ENCODE data around the gene MFAP3L.
"Not testable (repeated sequence)": the region's sequence is repeated elsewhere in the genome, so short reads cannot be mapped to it uniquely, and the experiment has no call there.

MFAP3L gene

GRCh38 chr4:170026253-170027021 is at the start of gene MFAP3L:
MFAP3L (minus strand) TSS chr4:170026395; CDS start chr4:170005877, 20,518 bp downstream.
- DNase-seq (ENCODE audit: low read depth in 2 of 2) = peak; percentile 76 to 81

- no peak for DNase-seq (ENCODE audit: low read depth in 2 of 2)
Observed at GRCh38 chr4:170071196-170071595, 45.0 kb upstream of the MFAP3L start.

DNA sequence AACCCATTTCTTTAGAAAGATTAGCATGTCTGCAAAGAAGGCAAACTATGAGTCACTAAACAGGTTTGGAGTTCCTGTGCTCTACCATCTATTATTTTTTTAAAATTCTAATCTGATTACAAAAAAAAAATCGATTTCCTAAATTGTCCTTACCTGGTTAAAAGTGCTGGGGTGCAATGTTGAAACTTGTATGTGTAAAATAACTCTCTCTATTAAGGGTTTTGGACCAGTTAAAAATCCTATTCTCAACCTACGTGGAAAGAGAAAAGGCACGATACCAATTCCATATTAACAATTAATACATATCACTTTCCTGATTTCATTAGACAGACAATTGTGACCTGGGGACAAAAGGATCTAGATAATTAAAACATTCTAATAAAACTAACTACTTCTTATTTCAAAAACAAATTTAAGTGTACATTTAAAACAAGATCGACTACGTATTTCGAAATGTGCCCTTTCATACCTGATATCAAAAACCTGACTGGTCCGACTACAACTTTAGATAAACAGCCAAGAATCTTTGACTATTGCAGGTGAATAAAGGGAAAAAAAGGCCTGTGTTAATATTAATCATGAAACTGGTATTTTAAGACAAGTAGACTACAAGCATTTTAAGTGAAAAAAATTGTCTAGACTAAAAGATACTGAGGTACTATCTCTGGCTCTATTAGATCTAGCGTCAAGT is 42.4 kb upstream of the MFAP3L start:
- DNase-seq (ENCODE audit: low read depth in 2 of 2) = no peak

GRCh38 chr4:170059421-170059820 is 33.2 kb upstream of the MFAP3L start:
- DNase-seq (ENCODE audit: low read depth in 2 of 2) = no peak

DNA sequence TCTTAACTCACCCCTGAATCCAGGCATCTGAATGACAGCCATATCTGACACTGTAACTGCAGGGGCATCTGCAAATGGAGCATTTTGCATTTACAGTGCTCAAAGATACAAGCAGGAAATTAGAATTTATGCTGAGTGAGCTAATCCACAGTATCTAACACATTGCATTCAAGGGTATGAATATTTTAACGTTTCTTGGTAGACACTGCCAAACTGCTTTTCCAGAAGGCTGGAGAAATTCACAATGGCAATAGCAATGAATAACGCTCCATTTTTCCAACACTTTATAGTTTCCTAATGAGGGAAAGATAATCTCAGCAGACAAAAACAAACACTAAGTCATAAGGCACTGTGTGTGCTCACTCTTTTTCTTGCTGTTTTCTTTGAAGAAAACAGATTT is 32.6 kb upstream of the MFAP3L start:
- no peak for DNase-seq (ENCODE audit: low read depth in 2 of 2)

- DNase-seq (ENCODE audit: low read depth in 2 of 2) = no peak
Observed at GRCh38 chr4:170057866-170058265, 31.7 kb upstream of the MFAP3L start.

DNA sequence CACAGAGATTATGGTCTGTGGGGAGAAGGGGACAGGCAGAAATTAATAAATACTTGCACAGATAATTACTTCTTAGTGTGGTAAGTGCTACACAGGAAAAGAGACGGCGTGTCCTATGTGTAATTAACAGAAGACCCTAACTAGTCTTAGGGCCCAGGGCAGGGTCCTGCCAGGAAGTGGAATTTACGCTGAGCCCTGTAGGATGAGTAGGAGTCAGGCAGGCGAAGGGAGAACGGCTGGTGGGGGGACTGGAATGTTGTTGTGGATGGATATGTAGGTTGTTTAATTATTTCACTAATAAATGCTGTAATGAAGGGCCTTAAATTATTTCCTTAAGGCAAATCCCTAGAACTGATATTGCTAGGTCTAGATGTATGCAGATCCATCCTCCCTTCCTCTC is 26.7 kb upstream of the MFAP3L start:
- DNase-seq (ENCODE audit: low read depth in 2 of 2) = no peak

DNA sequence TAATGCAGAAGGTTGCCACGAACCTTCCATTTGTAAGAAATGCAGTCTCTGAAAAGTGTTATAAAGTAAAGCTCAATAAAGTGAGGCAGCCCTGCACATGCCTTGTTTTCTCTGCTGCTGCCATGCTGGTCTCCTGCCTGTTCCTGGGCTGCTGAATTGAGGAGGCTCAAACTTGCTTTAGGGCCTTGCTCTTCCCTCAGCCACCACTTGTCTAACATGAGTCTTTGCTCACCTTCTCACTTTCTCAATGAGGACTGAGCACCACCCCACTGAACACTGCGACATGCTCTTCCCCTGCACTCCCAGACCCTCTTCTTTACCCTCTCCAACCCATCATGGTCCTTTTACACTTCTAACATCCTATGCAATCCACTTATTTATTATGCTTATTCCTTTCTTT is 25.2 kb upstream of the MFAP3L start:
- DNase-seq (ENCODE audit: low read depth in 2 of 2) = no peak

DNA sequence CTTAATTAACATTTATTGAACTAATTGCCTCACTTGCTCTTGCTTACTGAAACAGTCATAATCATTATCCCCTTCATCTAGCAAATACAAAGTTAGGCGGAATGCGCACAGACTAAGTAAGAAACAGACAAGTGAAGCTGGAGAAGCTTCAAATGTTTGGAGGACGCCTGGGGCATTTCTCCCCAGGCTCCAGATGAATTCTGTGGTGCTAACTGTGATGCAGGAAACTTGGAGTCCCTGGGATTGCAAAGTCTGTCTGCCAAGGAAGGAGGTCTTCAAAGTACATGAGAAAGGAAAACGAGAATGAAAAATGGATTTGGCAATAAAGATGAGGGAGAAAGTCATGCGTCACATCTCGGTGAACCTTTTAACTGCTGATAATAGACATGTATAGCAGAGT is 23.6 kb upstream of the MFAP3L start:
- DNase-seq (ENCODE audit: low read depth in 2 of 2) = no peak

GRCh38 chr4:170047771-170048354 is 21.7 kb upstream of the MFAP3L start:
- no peak for DNase-seq (ENCODE audit: low read depth in 2 of 2)

DNA sequence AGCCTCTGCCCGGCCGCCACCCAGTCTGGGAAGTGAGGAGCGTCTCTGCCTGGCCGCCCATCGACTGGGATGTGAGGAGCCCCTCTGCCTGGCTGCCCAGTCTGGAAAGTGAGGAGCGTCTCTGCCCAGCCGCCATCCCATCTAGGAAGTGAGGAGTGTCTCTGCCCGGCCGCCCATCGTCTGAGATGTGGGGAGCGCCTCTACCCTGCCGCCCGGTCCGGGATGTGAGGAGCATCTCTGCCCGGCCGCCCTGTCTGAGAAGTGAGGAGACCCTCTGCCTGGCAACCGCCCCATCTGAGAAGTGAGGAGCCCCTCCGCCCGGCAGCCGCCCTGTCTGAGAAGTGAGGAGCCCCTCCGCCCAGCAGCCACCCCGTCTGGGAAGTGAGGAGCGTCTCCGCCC is 20.0 kb upstream of the MFAP3L start:
- not testable (repeated sequence) for DNase-seq (ENCODE audit: low read depth in 2 of 2)

- DNase-seq (ENCODE audit: low read depth in 2 of 2) = no peak
Observed at GRCh38 chr4:170040031-170040680, 14.0 kb upstream of the MFAP3L start.

- DNase-seq (ENCODE audit: low read depth in 2 of 2) = no peak
Observed at GRCh38 chr4:170038769-170039168, 12.6 kb upstream of the MFAP3L start.

- DNase-seq (ENCODE audit: low read depth in 2 of 2) = no peak
Observed at GRCh38 chr4:170038232-170038631, 12.0 kb upstream of the MFAP3L start.

- no peak for DNase-seq (ENCODE audit: low read depth in 2 of 2)
Observed at GRCh38 chr4:170037481-170037880, 11.3 kb upstream of the MFAP3L start.

DNA sequence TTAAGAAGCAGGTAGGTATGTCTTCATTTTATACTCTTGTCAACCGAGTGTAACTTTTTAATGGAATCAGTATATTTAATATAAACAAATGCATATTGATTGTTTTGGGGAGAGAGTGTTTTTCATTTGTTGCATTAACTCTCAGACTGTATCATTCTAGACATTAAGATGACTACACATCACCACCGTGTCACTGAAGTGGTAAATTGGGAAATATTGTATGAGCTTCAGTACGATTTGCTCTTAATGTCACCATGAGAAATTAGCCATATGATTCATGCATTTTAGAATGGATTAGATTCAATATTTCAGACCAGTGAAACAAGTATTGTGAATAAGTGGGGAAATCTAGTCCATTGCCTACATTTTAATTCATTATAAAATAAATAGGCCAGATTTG is 9.7 kb upstream of the MFAP3L start:
- DNase-seq (ENCODE audit: low read depth in 2 of 2) = no peak

DNA sequence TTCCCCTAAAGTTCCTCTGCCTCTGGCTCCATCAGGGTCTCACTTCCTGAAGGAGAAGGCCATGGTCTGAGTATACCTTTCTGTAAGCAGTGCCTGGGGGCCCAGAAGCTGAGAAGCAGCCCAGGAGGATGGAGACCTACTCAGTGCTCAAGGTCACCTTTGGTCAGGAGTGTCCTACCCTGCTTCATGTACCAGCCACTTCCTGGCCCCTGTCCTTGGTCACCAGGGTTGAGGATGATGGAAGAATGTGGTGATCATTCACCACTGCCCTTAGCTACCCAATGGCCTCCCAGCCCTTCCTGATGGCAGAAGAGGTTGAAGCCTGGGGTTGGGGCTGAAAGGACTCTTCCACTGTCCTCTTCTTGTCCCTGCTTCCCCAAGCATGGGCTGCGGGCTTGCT is 9.0 kb upstream of the MFAP3L start:
- DNase-seq (ENCODE audit: low read depth in 2 of 2) = no peak

DNA sequence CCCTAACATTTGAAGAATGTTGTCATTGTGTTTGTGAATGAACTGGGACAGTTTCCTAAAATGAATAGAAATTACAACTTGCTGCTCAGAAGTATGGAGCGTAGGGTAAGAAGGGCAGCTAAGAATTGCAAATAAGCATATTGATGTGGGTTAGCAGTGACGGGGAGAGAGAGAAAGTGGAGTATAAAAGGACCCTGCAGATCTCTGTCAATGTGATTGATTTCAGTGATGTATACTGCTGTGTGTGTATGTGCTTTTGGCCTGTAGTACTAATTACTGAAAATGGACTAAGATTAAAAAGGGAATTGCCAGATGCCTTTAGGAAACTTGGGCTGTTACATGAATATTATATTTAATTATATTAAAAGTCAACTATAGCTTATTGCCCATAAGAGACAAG is 7.8 kb upstream of the MFAP3L start:
- no peak for DNase-seq (ENCODE audit: low read depth in 2 of 2)

- DNase-seq (ENCODE audit: low read depth in 2 of 2) = no peak
Observed at GRCh38 chr4:170030121-170030520, 3.9 kb upstream of the MFAP3L start.

DNA sequence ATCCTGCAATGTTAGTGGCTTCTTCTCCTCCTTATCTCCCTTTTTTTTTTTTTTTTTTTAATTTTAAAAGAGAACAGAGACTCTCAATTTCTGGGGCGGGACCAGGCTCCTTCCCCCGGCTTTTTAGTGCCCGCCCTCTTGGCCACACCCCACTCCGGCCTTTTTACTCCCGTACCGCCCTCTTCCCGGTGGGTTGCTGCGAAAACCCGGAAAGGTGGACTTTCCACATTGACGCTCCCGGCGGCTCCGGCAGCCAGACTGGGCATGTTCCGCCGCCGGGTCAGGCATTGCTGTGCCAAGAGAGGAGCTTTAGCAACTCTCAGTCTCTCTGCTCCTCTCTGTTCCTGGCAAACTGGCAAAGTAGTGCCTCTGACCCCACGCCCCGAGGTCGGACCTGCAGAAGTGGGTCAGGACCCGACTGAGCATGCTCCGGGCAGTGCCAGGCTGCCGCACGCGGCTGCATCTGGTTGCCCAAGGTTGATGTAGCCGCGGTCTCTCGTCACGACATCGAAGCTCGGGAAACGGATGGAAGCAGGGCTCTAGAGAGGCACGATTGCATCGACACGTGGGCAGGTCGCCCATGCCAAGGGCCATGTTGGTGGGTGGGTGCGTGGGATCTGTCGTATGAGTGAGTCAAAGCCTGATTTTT is 1.1 kb upstream of the MFAP3L start:
- DNase-seq (ENCODE audit: low read depth in 2 of 2) = peak; percentile 74 to 76

DNA sequence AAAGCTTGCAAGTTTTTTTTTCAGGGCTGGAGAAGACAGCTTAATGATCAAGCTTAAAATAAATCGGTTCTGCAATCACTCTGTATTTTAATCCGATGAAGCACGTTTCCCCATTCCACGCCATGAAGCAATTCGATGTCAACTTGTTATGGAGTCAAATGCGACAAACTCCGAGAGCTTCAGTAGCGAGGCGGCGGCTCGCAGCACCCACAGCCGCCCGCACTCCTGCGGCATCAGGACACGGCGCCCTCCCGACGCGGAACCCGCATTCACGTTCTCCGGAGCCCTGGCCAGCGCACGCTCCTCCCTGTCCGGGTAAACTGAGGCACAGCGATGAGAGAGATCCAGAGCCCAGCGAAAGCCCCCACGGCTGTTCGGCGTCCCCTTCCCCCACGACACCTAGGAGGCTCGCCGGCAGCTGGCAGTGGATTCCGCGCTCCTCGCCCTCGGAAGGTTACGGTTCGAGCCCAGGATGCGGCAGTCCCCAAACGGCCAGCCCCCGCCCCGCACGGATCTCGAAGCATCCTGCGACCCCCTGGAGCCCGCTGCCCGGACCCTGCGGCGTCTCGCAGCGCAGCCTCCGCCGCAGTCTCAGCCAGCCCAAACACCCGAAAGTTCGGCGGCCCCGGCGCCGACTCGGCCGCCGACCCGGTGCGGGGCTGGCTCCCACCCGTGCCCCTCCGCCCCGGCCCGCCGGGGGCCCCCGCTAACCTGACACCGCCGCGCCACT is 507 bp downstream of the MFAP3L start:
- no peak for DNase-seq (ENCODE audit: low read depth in 2 of 2)
